Natural killer cell (primary cell): ENCODE measurements around the gene RSU1. TPM values are rescaled to one million over a fixed set of nuclear protein-coding genes. Genes with fewer than 3 reads are reported as not detected.

Experiments
- ATAC-seq, 3 donors: fragments of 150-1000 bp in 2 of 3; fragments of 200-7000 bp in 1 of 3; cut with Tn5 transposase; 1 replicate in 1 of 3; 2 replicates in 2 of 3; pipeline ENCODE4 v1.10.0; 2021; ENCODE audit warnings: mild to moderate bottlenecking in 2 of 3, moderate library complexity in 2 of 3
- DNase-seq, 2 donors: peaks; one replicate each; pipeline versions ENCODE4 v3.0.0 to v3.0.0-alpha.2; 2013 to 2021; ENCODE audit warnings: mixed read lengths in 1 of 2
- H3K27ac ChIP-seq: one replicate; pipeline ENCODE4 v1.5.1; 2013; ENCODE audit warnings: mild to moderate bottlenecking, low read length
- H3K27me3 ChIP-seq: one replicate; pipeline ENCODE4 v1.6.1; 2013; ENCODE audit warnings: low read length; ENCODE audit not compliant: control insufficient read depth, insufficient read depth
- H3K36me3 ChIP-seq: one replicate; pipeline ENCODE4 v1.6.1; 2013; ENCODE audit warnings: low read length; ENCODE audit not compliant: control insufficient read depth, insufficient read depth
- H3K4me1 ChIP-seq: one replicate; pipeline ENCODE4 v1.6.1; 2013; ENCODE audit warnings: low read length; ENCODE audit not compliant: control insufficient read depth, insufficient read depth
- H3K4me3 ChIP-seq: one replicate; pipeline ENCODE4 v1.5.1; 2013; ENCODE audit warnings: low read length
- H3K9me3 ChIP-seq: one replicate; pipeline ENCODE4 v1.6.1; 2013; ENCODE audit warnings: low read length; ENCODE audit not compliant: control insufficient read depth, insufficient read depth
- H3K27ac Mint-ChIP-seq, 2 donors: one replicate each; pipeline ENCODE4 v1.8.0; 2022; ENCODE audit warnings: mild to moderate bottlenecking in 2 of 2, mixed read lengths in 2 of 2, moderate library complexity in 1 of 2
- H3K27me3 Mint-ChIP-seq, 2 donors: one replicate each; pipeline ENCODE4 v1.8.0; 2022; ENCODE audit warnings: low read depth in 2 of 2, mixed read lengths in 2 of 2
- H3K36me3 Mint-ChIP-seq: one replicate; pipeline ENCODE4 v1.8.0; 2022; ENCODE audit warnings: mixed read lengths
- H3K4me1 Mint-ChIP-seq, 2 donors: one replicate each; pipeline ENCODE4 v1.8.0; 2022; ENCODE audit warnings: mixed read lengths in 2 of 2
- H3K4me3 Mint-ChIP-seq: one replicate; pipeline ENCODE4 v1.8.0; 2022; ENCODE audit warnings: mild to moderate bottlenecking, moderate library complexity, mixed read lengths
- H3K9me3 Mint-ChIP-seq, 2 donors: one replicate each; pipeline ENCODE4 v1.8.0; 2022; ENCODE audit warnings: mixed read lengths in 2 of 2
- CTCF ChIP-seq: fragments of 200-600 bp; IDR thresholded peaks from one replicate; pipeline ENCODE4 v1.8.0; 2022; ENCODE audit warnings: antibody characterized with exemption
- WGBS: methylation state at CpG from one replicate; pipeline ENCODE4 v1.1.7; 2013; ENCODE audit warnings: missing lambda C conversion rate; ENCODE audit not compliant: insufficient coverage; 5-methylcytosine and 5-hydroxymethylcytosine counted together
- intact Hi-C: fragments of 100-400 bp; cut with micrococcal nuclease; formaldehyde crosslinking; loops from one replicate; pipeline ENCODE4 v1.14.2; 2022
- total RNA-seq, 4 donors: library from RNA; stranded (reverse); fragments of 120-200 nt in 1 of 4; gene quantifications; one replicate each; pipeline versions ENCODE4 v1.2.3 to v1.2.4, GENCODE V29; 2013 to 2022

Gene RSU1
- total RNA-seq, 3 donors from 2014 or later (not counting 1 experiment from before 2014, with no cell fraction given), result 75.0 to 85.3 (median 80.0) TPM

GRCh38 chr10:16727666-16728065 lies 89.6 kb downstream of the RSU1 start:
- H3K9me3 ChIP-seq, result no peaks in the 10 kb centered on the region
- 93% methylated on average over 8 of the region's 8 CpGs for WGBS
- DNase-seq (no peak), ATAC-seq (no peak)
- peaks cover 0 to 3% of the 10 kb centered on the region in 2 donors for H3K9me3 Mint-ChIP-seq
- no peak overlapping the region for H3K4me3 ChIP-seq
- intact Hi-C loops, result no loop called here
- TF ChIP-seq CTCF, result no peak
- no peak overlapping the region for H3K27ac Mint-ChIP-seq
- no peaks in the 10 kb centered on the region for H3K36me3 Mint-ChIP-seq
- no peak overlapping the region for H3K4me3 Mint-ChIP-seq
- no peaks in the 10 kb centered on the region for H3K27me3 Mint-ChIP-seq
- peaks cover 2% of the 10 kb centered on the region for H3K36me3 ChIP-seq
- H3K27me3 ChIP-seq, result no peaks in the 10 kb centered on the region
- no peak overlapping the region for H3K27ac ChIP-seq
- peaks cover 32 to 33% of the 10 kb centered on the region in 2 donors for H3K4me1 Mint-ChIP-seq
- peaks cover 3% of the 10 kb centered on the region for H3K4me1 ChIP-seq

GRCh38 chr10:16724509-16724908 lies 92.7 kb downstream of the RSU1 start:
- no peak for TF ChIP-seq CTCF
- no peak overlapping the region for H3K27ac Mint-ChIP-seq
- Histone ChIP-seq H3K27me3 (no peaks in the 10 kb centered on the region), H3K4me3 (no peak overlapping the region), H3K27ac (no peak overlapping the region), H3K9me3 (no peaks in the 10 kb centered on the region), H3K4me1 (peaks cover 3% of the 10 kb centered on the region), H3K36me3 (peaks cover 8% of the 10 kb centered on the region)
- DNase-seq, result no peak
- WGBS, result 94% methylated on average over 6 of the region's 6 CpGs
- intact Hi-C loops, result no loop called here
- peaks cover 5% of the 10 kb centered on the region for H3K36me3 Mint-ChIP-seq
- no peaks in the 10 kb centered on the region for H3K27me3 Mint-ChIP-seq
- ATAC-seq, result no peak
- H3K4me1 Mint-ChIP-seq, result peaks cover 14 to 17% of the 10 kb centered on the region in 2 donors
- no peak overlapping the region for H3K4me3 Mint-ChIP-seq
- peaks cover 0 to 3% of the 10 kb centered on the region in 2 donors for H3K9me3 Mint-ChIP-seq

GRCh38 chr10:16720812-16721211 lies 96.4 kb downstream of the RSU1 start:
- no peak overlapping the region for H3K27ac Mint-ChIP-seq
- intact Hi-C loops, result no loop called here

More at GRCh38 chr10:16720812-16721211, 96.4 kb downstream of the RSU1 start:
- H3K4me1 ChIP-seq, result no peaks in the 10 kb centered on the region
- H3K36me3 ChIP-seq, result peaks cover 9% of the 10 kb centered on the region
- no peak overlapping the region for H3K27ac ChIP-seq
- H3K4me3 ChIP-seq, result no peak overlapping the region
- 100% methylated on average over 2 of the region's 2 CpGs for WGBS
- H3K9me3 ChIP-seq, result no peaks in the 10 kb centered on the region
- Mint-ChIP-seq H3K4me1 (peaks cover 0 to 5% of the 10 kb centered on the region in 2 donors), H3K9me3 (no peaks in the 10 kb centered on the region), H3K4me3 (no peak overlapping the region), H3K36me3 (peaks cover 8% of the 10 kb centered on the region), H3K27me3 (no peaks in the 10 kb centered on the region)
- no peaks in the 10 kb centered on the region for H3K27me3 ChIP-seq
- no peak for TF ChIP-seq CTCF
- no peak for DNase-seq
- ATAC-seq, result no peak
